HEK293T (cell line): ENCODE data around the gene GABRG3.

Experiments used
- CTCF ChIA-PET: fragments of 350-600 bp; formaldehyde crosslinking; extraction: SDS; loops from one replicate; lab custom pipeline; 2021; ENCODE audit warnings: antibody characterized with exemption, inconsistent platforms; lab: Yijun Ruan, JAX
- POLR2A ChIA-PET: fragments of 350-600 bp; formaldehyde crosslinking; extraction: SDS; loops from one replicate; lab custom pipeline; 2020; ENCODE audit warnings: antibody characterized with exemption, inconsistent platforms; lab: Yijun Ruan, JAX
- DNase-seq: peaks from one replicate; pipeline ENCODE4 v3.0.0; 2012; ENCODE audit warnings: mixed read lengths; ENCODE audit errors: extremely low spot score
- ARNT ChIP-seq: fragments of 450-650 bp; IDR thresholded peaks from 2 replicates; pipeline ENCODE4 v1.6.1; 2017; ENCODE audit warnings: mild to moderate bottlenecking
- BHLHE40 ChIP-seq: fragments of 450-650 bp; IDR thresholded peaks from 2 replicates; pipeline ENCODE4 v1.6.1; 2016; ENCODE audit warnings: mild to moderate bottlenecking, moderate library complexity, borderline replicate concordance
- CTBP1 ChIP-seq: fragments of 450-650 bp; IDR thresholded peaks from 2 replicates; pipeline ENCODE4 v1.6.1; 2016; ENCODE audit warnings: borderline replicate concordance
- ELF4 ChIP-seq: fragments of 450-650 bp; IDR thresholded peaks from 2 replicates; pipeline ENCODE4 v1.6.1; 2017; ENCODE audit warnings: antibody characterized with exemption
- FOXA1 ChIP-seq: fragments of 450-650 bp; IDR thresholded peaks from 2 replicates; pipeline ENCODE4 v1.6.1; 2016; ENCODE audit warnings: mild to moderate bottlenecking
- FOXK2 ChIP-seq: fragments of 450-650 bp; IDR thresholded peaks from 2 replicates; pipeline ENCODE4 v1.6.1; 2016; ENCODE audit warnings: mild to moderate bottlenecking
- FOXM1 ChIP-seq: fragments of 450-650 bp; IDR thresholded peaks from 2 replicates; pipeline ENCODE4 v1.6.1; 2017; ENCODE audit warnings: mild to moderate bottlenecking, borderline replicate concordance
- HDGF ChIP-seq: fragments of 450-650 bp; IDR thresholded peaks from 2 replicates; pipeline ENCODE4 v1.6.1; 2017; ENCODE audit warnings: antibody characterized with exemption, borderline replicate concordance
- L3MBTL2 ChIP-seq: fragments of 450-650 bp; conservative IDR thresholded peaks from 2 replicates; pipeline ENCODE4 v1.6.1; 2016; ENCODE audit warnings: mild to moderate bottlenecking
- LEF1 ChIP-seq: fragments of 450-650 bp; IDR thresholded peaks from 2 replicates; pipeline ENCODE4 v1.6.1; 2017; ENCODE audit warnings: mild to moderate bottlenecking, borderline replicate concordance
- NFRKB ChIP-seq: fragments of 450-650 bp; IDR thresholded peaks from 2 replicates; pipeline ENCODE4 v1.6.1; 2016; ENCODE audit warnings: mild to moderate bottlenecking, moderate library complexity
- SP1 ChIP-seq: fragments of 450-650 bp; IDR thresholded peaks from 2 replicates; pipeline ENCODE4 v1.6.1; 2017
- SUZ12 ChIP-seq: fragments of 450-650 bp; IDR thresholded peaks from 2 replicates; pipeline ENCODE4 v1.6.1; 2016; ENCODE audit warnings: mild to moderate bottlenecking
- TARDBP ChIP-seq: fragments of 450-650 bp; IDR thresholded peaks from 2 replicates; pipeline ENCODE4 v1.6.1; 2016
- ZNF384 ChIP-seq: fragments of 450-650 bp; IDR thresholded peaks from 2 replicates; pipeline ENCODE4 v1.6.1; 2016
- TF ChIP-seq, protein P1 (sequence below): fragments of 450-650 bp; IDR thresholded peaks from 2 replicates; pipeline ENCODE4 v1.6.1; 2016

The GABRG3 gene

DNA sequence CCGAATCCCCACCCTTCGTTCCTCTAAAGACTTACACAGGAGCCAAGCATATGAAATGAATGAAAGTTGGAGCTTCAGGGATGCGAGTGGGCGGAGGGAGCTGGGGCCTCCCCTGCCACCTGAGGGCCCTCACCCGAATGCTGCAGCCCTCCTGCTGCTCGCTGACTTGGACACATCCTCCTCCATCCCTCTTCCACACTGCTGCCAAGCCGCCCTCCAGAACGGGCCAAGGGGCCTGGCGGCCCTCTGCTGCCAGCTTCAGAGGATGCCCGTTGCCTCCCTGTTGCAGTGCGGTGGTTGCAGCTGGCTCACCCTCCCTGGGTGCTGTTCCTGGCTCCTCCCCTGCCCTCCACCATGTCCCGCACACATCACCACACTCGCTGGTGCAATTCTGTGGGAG is 71.2 kb downstream of the GABRG3 start:
- DNase-seq, result no peak
- TF ChIP-seq ELF4 (no peak), ZNF384 (no peak), ARNT (no peak), CTBP1 (no peak), HDGF (no peak), FOXK2 (no peak), NFRKB (no peak), BHLHE40 (no peak), FOXM1 (no peak), LEF1 (no peak), FOXA1 (no peak), SP1 (no peak), TARDBP (no peak), SUZ12 (no peak), L3MBTL2 (no peak)
- TF ChIP-seq, protein P1, sequence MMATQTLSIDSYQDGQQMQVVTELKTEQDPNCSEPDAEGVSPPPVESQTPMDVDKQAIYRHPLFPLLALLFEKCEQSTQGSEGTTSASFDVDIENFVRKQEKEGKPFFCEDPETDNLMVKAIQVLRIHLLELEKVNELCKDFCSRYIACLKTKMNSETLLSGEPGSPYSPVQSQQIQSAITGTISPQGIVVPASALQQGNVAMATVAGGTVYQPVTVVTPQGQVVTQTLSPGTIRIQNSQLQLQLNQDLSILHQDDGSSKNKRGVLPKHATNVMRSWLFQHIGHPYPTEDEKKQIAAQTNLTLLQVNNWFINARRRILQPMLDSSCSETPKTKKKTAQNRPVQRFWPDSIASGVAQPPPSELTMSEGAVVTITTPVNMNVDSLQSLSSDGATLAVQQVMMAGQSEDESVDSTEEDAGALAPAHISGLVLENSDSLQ, result no peak
- POLR2A ChIA-PET, result no interaction called here
- CTCF ChIA-PET, result no interaction called here

DNA sequence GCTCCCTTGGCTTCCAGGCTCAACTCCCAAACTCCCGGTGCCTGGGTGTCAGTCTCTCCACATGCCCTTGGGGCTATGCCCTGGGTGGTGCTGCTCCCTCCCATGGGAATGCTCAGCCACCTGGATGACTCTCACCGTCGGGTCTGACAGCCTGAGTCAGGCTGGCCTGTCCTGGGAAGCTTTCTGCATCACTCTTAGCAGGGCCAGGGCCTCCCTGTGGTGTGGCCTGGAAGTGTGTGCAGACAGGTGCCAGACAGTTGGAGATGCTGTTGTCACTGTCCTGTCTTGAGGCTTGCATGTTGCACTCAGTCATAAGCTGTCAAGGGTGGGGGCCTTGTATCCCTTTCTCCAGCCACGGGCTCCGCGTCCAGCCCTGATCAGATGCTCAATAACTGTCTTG is 71.7 kb downstream of the GABRG3 start:
- ChIA-PET POLR2A (no interaction called here), CTCF (no interaction called here)
- DNase-seq, result no peak
- TF ChIP-seq FOXM1, result no peak
- TF ChIP-seq FOXK2, result no peak
- TF ChIP-seq ELF4, result no peak
- no peak for TF ChIP-seq L3MBTL2
- no peak for TF ChIP-seq BHLHE40
- no peak for TF ChIP-seq ARNT

DNA sequence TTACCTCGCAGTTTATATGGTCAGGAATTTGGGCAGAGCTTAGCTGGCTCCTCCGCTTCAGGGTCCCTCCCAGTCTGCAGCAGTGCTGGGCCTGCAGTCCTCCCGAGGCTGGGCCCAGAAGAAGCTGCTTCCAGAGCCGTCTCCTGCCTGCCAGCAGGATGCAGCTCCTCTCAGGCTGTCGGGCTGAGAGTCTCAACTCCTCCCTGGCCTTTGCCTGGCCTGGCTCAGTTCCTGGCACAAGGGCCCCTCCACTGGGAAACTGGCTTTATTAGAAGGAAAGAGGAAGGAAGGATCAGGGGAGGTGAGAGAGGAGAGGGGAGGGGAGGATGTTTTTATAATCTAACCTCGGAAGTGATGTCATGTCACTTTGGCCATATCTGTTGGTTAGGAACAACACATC is 72.8 kb downstream of the GABRG3 start:
- ChIA-PET CTCF (no interaction called here), POLR2A (no interaction called here)
- no peak for TF ChIP-seq ARNT
- no peak for TF ChIP-seq TARDBP

DNA sequence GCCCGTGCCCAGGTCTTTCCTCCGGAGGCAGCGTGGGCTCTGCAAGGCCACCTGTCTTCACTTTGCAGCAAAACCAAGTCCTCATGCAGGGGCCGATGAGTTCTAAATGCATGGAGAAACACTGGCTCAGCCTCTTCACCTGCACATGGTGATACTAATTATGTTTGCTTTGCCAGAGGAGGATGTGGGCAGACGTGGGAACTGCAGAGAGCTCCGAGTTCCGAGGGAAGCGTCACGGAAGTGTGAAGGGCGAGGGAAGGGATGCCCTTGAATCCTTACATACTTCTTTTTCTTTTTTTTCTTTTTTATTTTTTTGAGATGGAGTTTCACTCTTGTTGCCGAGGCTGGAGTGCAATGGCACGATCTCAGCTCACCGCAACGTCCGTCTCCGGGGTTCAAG is 74.8 kb downstream of the GABRG3 start:
- no peak for TF ChIP-seq CTBP1
- no peak for TF ChIP-seq SP1
- no peak for TF ChIP-seq HDGF
- TF ChIP-seq ARNT, result no peak
- TF ChIP-seq BHLHE40, result no peak
- DNase-seq, result no peak
- ChIA-PET CTCF (no interaction called here), POLR2A (no interaction called here)

More for the DNA sequence above, 72.8 kb downstream of the GABRG3 start:
- no peak for DNase-seq

DNA sequence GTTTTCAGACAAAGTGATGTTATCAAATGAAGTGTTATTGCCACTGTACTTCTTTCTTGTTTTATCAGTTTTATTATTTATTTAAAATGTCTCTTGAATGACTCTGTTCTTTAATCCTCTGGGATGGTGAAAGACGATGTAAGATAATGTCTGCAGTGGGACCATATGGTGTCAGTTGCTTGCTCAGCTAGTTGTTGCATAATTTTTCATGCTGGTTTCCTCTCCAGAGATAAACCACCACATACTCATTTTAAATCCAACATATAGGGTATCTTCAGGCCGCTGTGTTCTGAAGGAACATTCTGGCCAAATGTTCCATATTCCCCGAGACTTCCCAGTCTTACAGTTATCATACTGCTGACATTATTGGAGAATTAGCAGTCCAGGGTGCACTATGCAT is 75.9 kb downstream of the GABRG3 start:
- ChIA-PET POLR2A (no interaction called here), CTCF (no interaction called here)
- TF ChIP-seq CTBP1 (no peak), ELF4 (no peak), TARDBP (no peak), ARNT (no peak), FOXK2 (no peak), FOXA1 (no peak), ZNF384 (no peak), NFRKB (no peak), L3MBTL2 (no peak), SUZ12 (no peak), SP1 (no peak), BHLHE40 (no peak), LEF1 (no peak)
- TF ChIP-seq, protein P1, result no peak
- DNase-seq, result no peak

DNA sequence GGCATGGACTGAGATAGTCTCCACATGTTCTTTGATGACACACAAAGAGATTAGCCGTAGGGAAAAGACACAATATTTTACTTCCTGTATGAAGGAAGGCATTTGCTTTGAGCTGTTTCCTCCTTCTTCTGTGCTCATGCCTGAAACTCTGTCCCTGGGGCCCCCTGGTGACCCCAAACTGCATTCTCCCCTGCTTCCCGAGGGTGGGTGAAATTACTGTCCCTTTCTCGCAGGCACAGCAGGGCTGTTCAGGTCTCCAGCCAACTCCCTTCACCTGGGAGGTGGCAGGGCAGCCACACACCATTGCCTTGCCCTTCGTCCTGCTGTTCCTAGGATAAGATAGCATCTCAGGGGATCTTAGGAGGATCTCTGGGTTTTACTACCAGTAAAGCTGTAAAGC is 79.2 kb downstream of the GABRG3 start:
- TF ChIP-seq, protein P1, result no peak
- TF ChIP-seq TARDBP (no peak), SUZ12 (no peak), FOXM1 (no peak), L3MBTL2 (no peak), BHLHE40 (no peak), ELF4 (no peak), ZNF384 (no peak), LEF1 (no peak), FOXA1 (no peak), NFRKB (no peak), SP1 (no peak), HDGF (no peak), FOXK2 (no peak), ARNT (no peak), CTBP1 (no peak)
- ChIA-PET CTCF (no interaction called here), POLR2A (no interaction called here)
- DNase-seq, result no peak

DNA sequence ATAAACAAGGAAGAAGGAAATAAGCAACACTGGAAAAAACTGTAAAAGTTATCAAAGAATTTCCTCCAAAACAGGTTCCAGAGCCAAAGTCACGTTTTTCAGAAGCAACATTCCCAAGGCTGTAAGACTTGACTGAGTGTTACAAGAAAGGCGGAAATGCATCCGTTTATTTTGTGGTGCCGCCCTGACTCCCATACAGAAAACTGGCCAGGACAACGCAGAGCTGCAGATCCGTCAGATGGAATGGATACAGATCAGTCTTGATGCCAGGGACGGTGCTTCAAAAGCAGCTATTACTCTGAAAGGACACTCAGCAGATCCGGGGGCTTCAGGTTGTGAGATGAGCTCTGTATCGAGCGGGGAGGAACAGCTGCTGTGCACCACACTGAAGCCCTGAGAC is 83.4 kb downstream of the GABRG3 start:
- TF ChIP-seq, protein P1, result no peak
- no peak for TF ChIP-seq SUZ12
- ChIA-PET POLR2A (no interaction called here), CTCF (no interaction called here)
- no peak for DNase-seq
